H1 (cell line): ENCODE measurements around the gene LLGL1. TPM values are rescaled to one million over a fixed set of nuclear protein-coding genes. Genes with fewer than 3 reads are reported as not detected.
A peak's percentile ranks its signal among the peaks of the same experiment; 100 is the strongest.

Source experiments
- CTCF ChIA-PET: fragments of 300-600 bp; sonication (Branson Sonifier 250); formaldehyde crosslinking; loops from one replicate; lab custom pipeline; 2021; ENCODE audit not compliant: partially characterized antibody; lab: Charles Lee
- POLR2A ChIA-PET: fragments of 300-600 bp; sonication (Branson Sonifier 250); formaldehyde crosslinking; loops from one replicate; lab custom pipeline; 2021; ENCODE audit warnings: inconsistent platforms; ENCODE audit not compliant: partially characterized antibody; lab: Charles Lee
- DNase-seq, 2 experiments: peaks; one replicate each; pipeline versions ENCODE4 v3.0.0 to v3.0.0-alpha.2; 2010 to 2022; ENCODE audit warnings: low spot score in 2 of 2, low read depth in 1 of 2, mixed read lengths in 1 of 2
- FAIRE-seq: peaks from 2 replicates; lab custom pipeline; 2011; peaks lifted over from hg19 to GRCh38; lab: Jason Lieb, UNC
- H2AFZ ChIP-seq: 2 replicates; pipeline ENCODE4 v1.8.1; 2012; ENCODE audit warnings: low read length, inconsistent platforms
- H2AK5ac ChIP-seq: 2 replicates; pipeline ENCODE4 v1.6.1; 2013; ENCODE audit warnings: low read depth, low read length
- H2BK120ac ChIP-seq: replicated peaks from 2 replicates; pipeline ENCODE3; 2013; ENCODE audit warnings: low read depth, low read length, inconsistent platforms
- H2BK12ac ChIP-seq: 2 replicates; pipeline ENCODE4 v1.6.1; 2013; ENCODE audit warnings: low read depth, low read length
- H2BK15ac ChIP-seq: 2 replicates; pipeline ENCODE4 v1.6.1; 2013; ENCODE audit warnings: low read length
- H2BK20ac ChIP-seq: 2 replicates; pipeline ENCODE4 v1.6.1; 2013; ENCODE audit warnings: low read length
- H2BK5ac ChIP-seq: 2 replicates; pipeline ENCODE4 v1.6.1; 2013; ENCODE audit warnings: low read depth, low read length
- H3K14ac ChIP-seq: 2 replicates; pipeline ENCODE4 v1.6.1; 2013; ENCODE audit warnings: inconsistent platforms; ENCODE audit not compliant: insufficient read length
- H3K18ac ChIP-seq: 2 replicates; pipeline ENCODE4 v1.6.1; 2013; ENCODE audit warnings: low read length; ENCODE audit errors: extremely low read depth
- H3K23ac ChIP-seq: 2 replicates; pipeline ENCODE4 v1.6.1; 2013; ENCODE audit warnings: inconsistent platforms; ENCODE audit not compliant: insufficient read length
- H3K23me2 ChIP-seq: 2 replicates; pipeline ENCODE4 v1.6.1; 2013; ENCODE audit warnings: low read depth, low read length
- H3K27ac ChIP-seq: 2 replicates; pipeline ENCODE4 v1.6.1; 2011; ENCODE audit warnings: low read depth, low read length, inconsistent platforms
- H3K27me3 ChIP-seq, 4 experiments: replicated peaks in 1 of 4; 1 replicate in 1 of 4; 2 replicates in 3 of 4; pipeline versions ENCODE4 v1.6.1 to v1.8.1; 2011 to 2013; ENCODE audit warnings: low read length in 3 of 4, mild to moderate bottlenecking in 3 of 4, inconsistent platforms in 2 of 4, mixed read lengths in 2 of 4, moderate library complexity in 1 of 4; ENCODE audit not compliant: control insufficient read depth in 3 of 4, insufficient read depth in 3 of 4; ENCODE audit errors: extremely low read depth in 1 of 4
- H3K36me3 ChIP-seq, 4 experiments: 2 replicates each; pipeline versions ENCODE4 v1.6.1 to v1.8.1; 2011 to 2013; ENCODE audit warnings: mild to moderate bottlenecking in 4 of 4, low read length in 3 of 4, moderate library complexity in 2 of 4, control low read depth in 1 of 4, inconsistent platforms in 1 of 4; ENCODE audit not compliant: insufficient read depth in 4 of 4, control insufficient read depth in 2 of 4
- H3K4ac ChIP-seq: replicated peaks from 2 replicates; pipeline ENCODE3; 2013; ENCODE audit warnings: low read length, low read depth, mixed read lengths, inconsistent platforms; ENCODE audit not compliant: insufficient read length
- H3K4me1 ChIP-seq, 4 experiments: replicated peaks in 1 of 4; 1 replicate in 1 of 4; 2 replicates in 3 of 4; pipeline versions ENCODE4 v1.6.1 to v1.8.1; 2011 to 2013; ENCODE audit warnings: low read length in 3 of 4, inconsistent platforms in 2 of 4, mixed read lengths in 1 of 4; ENCODE audit not compliant: insufficient read depth in 4 of 4, control insufficient read depth in 3 of 4
- H3K4me2 ChIP-seq, 2 experiments: 2 replicates each; pipeline versions ENCODE4 v1.6.1 to v1.8.1; 2011 to 2013; ENCODE audit warnings: low read depth in 2 of 2, low read length in 2 of 2, control low read depth in 1 of 2, inconsistent platforms in 1 of 2, mild to moderate bottlenecking in 1 of 2; ENCODE audit not compliant: insufficient read depth in 1 of 2
- H3K4me3 ChIP-seq, 4 experiments: fragments of 200-600, 300-600 bp in 1 of 4; sonication (generic), shearing (Covaris generic), sonication (Bioruptor Twin) in 1 of 4; 2 replicates each; pipeline versions ENCODE4 v1.5.1 to v1.8.1; 2011 to 2016; ENCODE audit warnings: low read length in 4 of 4, low read depth in 3 of 4, control low read depth in 2 of 4, inconsistent platforms in 2 of 4, mild to moderate bottlenecking in 2 of 4, mixed read lengths in 1 of 4, moderate library complexity in 1 of 4; ENCODE audit not compliant: insufficient read depth in 2 of 4; ENCODE audit errors: extremely low read depth in 1 of 4
- H3K56ac ChIP-seq: replicated peaks from 2 replicates; pipeline ENCODE3; 2013; ENCODE audit warnings: low read depth, mild to moderate bottlenecking, mixed read lengths, low read length, inconsistent platforms; ENCODE audit not compliant: insufficient read length
- H3K79me1 ChIP-seq: 2 replicates; pipeline ENCODE4 v1.6.1; 2013; ENCODE audit warnings: low read depth, low read length, control low read depth
- H3K79me2 ChIP-seq, 2 experiments: 2 replicates each; pipeline versions ENCODE4 v1.6.1 to v1.8.1; 2012 to 2013; ENCODE audit warnings: low read length in 2 of 2, mild to moderate bottlenecking in 2 of 2, inconsistent platforms in 1 of 2; ENCODE audit not compliant: insufficient read depth in 2 of 2, control insufficient read depth in 1 of 2
- H3K9ac ChIP-seq, 4 experiments: replicated peaks in 1 of 4; 1 replicate in 1 of 4; 2 replicates in 3 of 4; pipeline versions ENCODE4 v1.6.1 to v1.8.1; 2011 to 2013; ENCODE audit warnings: low read depth in 3 of 4, low read length in 3 of 4, control low read depth in 2 of 4, mild to moderate bottlenecking in 2 of 4, moderate library complexity in 2 of 4, inconsistent platforms in 1 of 4; ENCODE audit errors: extremely low read depth in 1 of 4
- H3K9me3 ChIP-seq, 2 experiments: 2 replicates each; pipeline versions ENCODE4 v1.6.1 to v1.8.1; 2012 to 2013; ENCODE audit warnings: mild to moderate bottlenecking in 2 of 2, moderate library complexity in 2 of 2, control low read depth in 1 of 2, inconsistent platforms in 1 of 2, low read depth in 1 of 2, low read length in 1 of 2, mixed read lengths in 1 of 2; ENCODE audit not compliant: insufficient read depth in 2 of 2
- H4K20me1 ChIP-seq, 2 experiments: replicated peaks in 1 of 2; 2 replicates each; pipeline versions ENCODE3 to v1.8.1; 2011 to 2013; ENCODE audit warnings: inconsistent platforms in 2 of 2, low read length in 2 of 2, mild to moderate bottlenecking in 1 of 2; ENCODE audit not compliant: insufficient read depth in 2 of 2, control insufficient read depth in 1 of 2
- H4K5ac ChIP-seq: 2 replicates; pipeline ENCODE4 v1.6.1; 2013; ENCODE audit warnings: low read length, low read depth, mixed read lengths, inconsistent platforms; ENCODE audit not compliant: insufficient read length
- H4K8ac ChIP-seq: 2 replicates; pipeline ENCODE4 v1.8.0; 2013; ENCODE audit warnings: mild to moderate bottlenecking, moderate library complexity, low read length, inconsistent platforms; ENCODE audit not compliant: insufficient read depth; ENCODE audit errors: extremely low read depth
- H4K91ac ChIP-seq: replicated peaks from 2 replicates; pipeline ENCODE3; 2013; ENCODE audit warnings: low read length, mixed read lengths, inconsistent platforms; ENCODE audit not compliant: insufficient read length
- ATF2 ChIP-seq: IDR thresholded peaks from 2 replicates; pipeline ENCODE4 v1.6.1; 2012; ENCODE audit warnings: low read length, inconsistent platforms
- RFX5 ChIP-seq: IDR thresholded peaks from 2 replicates; pipeline ENCODE4 v1.6.1; 2011; ENCODE audit warnings: low read depth, low read length, improper control_type of control experiment, borderline replicate concordance
- WGBS, 2 experiments: shearing (Covaris generic) in 1 of 2; methylation state at CpG; one replicate each; pipeline versions ENCODE4 v1.1.6 to v1.1.7; 2013 to 2015; ENCODE audit warnings: low lambda C conversion rate in 2 of 2, mixed read lengths in 2 of 2, inconsistent platforms in 1 of 2, low coverage in 1 of 2, missing lambda C conversion rate in 1 of 2; ENCODE audit not compliant: insufficient replicate concordance in 2 of 2, insufficient coverage in 1 of 2, insufficient read length in 1 of 2; ENCODE audit errors: extremely low coverage in 1 of 2, missing lambda C conversion rate in 1 of 2; 5-methylcytosine and 5-hydroxymethylcytosine counted together
- polyA plus RNA-seq, 7 experiments: library from polyadenylated mRNA; depleted of rRNA in 3 of 7; stranded (reverse) in 5 of 7; unstranded in 2 of 7; fragments of >200 nt in 5 of 7; fragments of 200-250 nt in 2 of 7; gene quantifications; 1 replicate in 5 of 7; 2 replicates in 1 of 7; 4 replicates in 1 of 7; pipeline versions ENCODE4 v1.2.1 to v1.2.3, GENCODE V29; 2011 to 2013; ENCODE audit warnings: missing spikeins in 2 of 7, mixed read lengths in 2 of 7
- total RNA-seq: library from RNA; stranded (reverse); fragmentation: NEBNext Ultra II Directional; extraction: Animal tissue kit (Norgen Biotek cat#: 25700); gene quantifications from 2 replicates; pipeline ENCODE4 v1.2.1, GENCODE V29; 2021

LLGL1 gene
- total and polyA plus RNA-seq, 2 of the 8 experiments (the other 6 are each of a cell fraction or from before 2014, with no cell fraction given): 71.3 to 107 TPM

GRCh38 chr17:18261146-18261515 is 35.7 kb downstream of the LLGL1 start:
- Histone ChIP-seq H2AK5ac (no peak overlapping the region), H4K5ac (no peak overlapping the region), H4K20me1 (peaks cover 2 to 8% of the 10 kb centered on the region in 2 experiments), H3K18ac (no peak overlapping the region; the same call in 1 of the 2 replicates), H3K4ac (no peak overlapping the region), H2BK5ac (peak overlapping the region; percentile 97; the same call in 1 of the 2 replicates), H3K27me3 (no peaks in the 10 kb centered on the region), H3K14ac (no peak overlapping the region), H2AFZ (no peak overlapping the region), H4K8ac (peak overlapping the region; percentile 31), H3K23me2 (peaks cover 14% of the 10 kb centered on the region), H2BK15ac (no peak overlapping the region), H3K79me1 (peaks cover 15% of the 10 kb centered on the region), H3K79me2 (peaks cover 0 to 18% of the 10 kb centered on the region in 2 experiments; a peak in 1 of 4 replicates), H3K9me3 (no peaks in the 10 kb centered on the region), H3K4me3 (peak overlapping the region; percentile 76 to 88 (median 84)), H2BK20ac (no peak overlapping the region), H3K4me1 (peaks cover 4 to 33% (median 20%) of the 10 kb centered on the region in 4 experiments), H2BK120ac (no peak overlapping the region), H3K9ac (peak overlapping the region in 3 of 4 experiments; percentile 63 to 79 (median 77); a peak in 6 of 7 replicates), H3K4me2 (peak overlapping the region; percentile 64 to 79), H2BK12ac (no peak overlapping the region), H4K91ac (no peak overlapping the region), H3K27ac (peak overlapping the region; percentile 90; the same call in 1 of the 2 replicates), H3K23ac (no peak overlapping the region), H3K36me3 (peaks cover 3 to 22% (median 11%) of the 10 kb centered on the region in 4 experiments; a peak in 7 of 8 replicates), H3K56ac (no peak overlapping the region)
- TF ChIP-seq ATF2 (0 out of 2 replicates have a peak, but pooled peaks have one; percentile 6), RFX5 (no peak)
- WGBS, 2 experiments: 18% methylated on average over 13 of the region's 16 CpGs; no CpG with 5 or more reads in 1 of the 2 experiments
- ChIA-PET POLR2A (interaction anchor here (1.1 to 11.5 kb wide), 7 partner anchors 11 to 101 kb away, joined by 3 to 171 read pairs (median 13); partner anchors contain the start of gene SHMT1), CTCF (interaction anchor here (0.8 to 5.4 kb wide), 4 partner anchors 10 to 119 kb away, joined by 3 to 30 read pairs (median 6); no protein-coding TSS in a partner anchor)
- peak in 1 of 2 experiments; percentile 64 for DNase-seq
- FAIRE-seq: no peak
